GM21825 (cell line): ENCODE results near the gene EVC2.

Experiments
- ATAC-seq: cut with Tn5 transposase; IDR thresholded peaks from one replicate; pipeline ENCODE4 v1.9.1; 2021; ENCODE audit warnings: mild to moderate bottlenecking, moderate library complexity; ENCODE audit not compliant: unreplicated experiment

The EVC2 gene, protein sequence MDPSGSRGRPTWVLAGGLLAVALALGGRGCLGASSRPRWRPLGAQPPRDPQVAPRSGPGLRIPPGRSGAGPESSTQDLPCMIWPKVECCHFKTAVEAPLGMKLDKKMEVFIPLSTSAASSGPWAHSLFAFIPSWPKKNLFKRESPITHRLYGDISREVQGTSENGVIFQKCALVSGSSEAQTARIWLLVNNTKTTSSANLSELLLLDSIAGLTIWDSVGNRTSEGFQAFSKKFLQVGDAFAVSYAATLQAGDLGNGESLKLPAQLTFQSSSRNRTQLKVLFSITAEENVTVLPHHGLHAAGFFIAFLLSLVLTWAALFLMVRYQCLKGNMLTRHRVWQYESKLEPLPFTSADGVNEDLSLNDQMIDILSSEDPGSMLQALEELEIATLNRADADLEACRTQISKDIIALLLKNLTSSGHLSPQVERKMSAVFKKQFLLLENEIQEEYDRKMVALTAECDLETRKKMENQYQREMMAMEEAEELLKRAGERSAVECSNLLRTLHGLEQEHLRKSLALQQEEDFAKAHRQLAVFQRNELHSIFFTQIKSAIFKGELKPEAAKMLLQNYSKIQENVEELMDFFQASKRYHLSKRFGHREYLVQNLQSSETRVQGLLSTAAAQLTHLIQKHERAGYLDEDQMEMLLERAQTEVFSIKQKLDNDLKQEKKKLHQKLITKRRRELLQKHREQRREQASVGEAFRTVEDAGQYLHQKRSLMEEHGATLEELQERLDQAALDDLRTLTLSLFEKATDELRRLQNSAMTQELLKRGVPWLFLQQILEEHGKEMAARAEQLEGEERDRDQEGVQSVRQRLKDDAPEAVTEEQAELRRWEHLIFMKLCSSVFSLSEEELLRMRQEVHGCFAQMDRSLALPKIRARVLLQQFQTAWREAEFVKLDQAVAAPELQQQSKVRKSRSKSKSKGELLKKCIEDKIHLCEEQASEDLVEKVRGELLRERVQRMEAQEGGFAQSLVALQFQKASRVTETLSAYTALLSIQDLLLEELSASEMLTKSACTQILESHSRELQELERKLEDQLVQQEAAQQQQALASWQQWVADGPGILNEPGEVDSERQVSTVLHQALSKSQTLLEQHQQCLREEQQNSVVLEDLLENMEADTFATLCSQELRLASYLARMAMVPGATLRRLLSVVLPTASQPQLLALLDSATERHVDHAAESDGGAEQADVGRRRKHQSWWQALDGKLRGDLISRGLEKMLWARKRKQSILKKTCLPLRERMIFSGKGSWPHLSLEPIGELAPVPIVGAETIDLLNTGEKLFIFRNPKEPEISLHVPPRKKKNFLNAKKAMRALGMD

DNA sequence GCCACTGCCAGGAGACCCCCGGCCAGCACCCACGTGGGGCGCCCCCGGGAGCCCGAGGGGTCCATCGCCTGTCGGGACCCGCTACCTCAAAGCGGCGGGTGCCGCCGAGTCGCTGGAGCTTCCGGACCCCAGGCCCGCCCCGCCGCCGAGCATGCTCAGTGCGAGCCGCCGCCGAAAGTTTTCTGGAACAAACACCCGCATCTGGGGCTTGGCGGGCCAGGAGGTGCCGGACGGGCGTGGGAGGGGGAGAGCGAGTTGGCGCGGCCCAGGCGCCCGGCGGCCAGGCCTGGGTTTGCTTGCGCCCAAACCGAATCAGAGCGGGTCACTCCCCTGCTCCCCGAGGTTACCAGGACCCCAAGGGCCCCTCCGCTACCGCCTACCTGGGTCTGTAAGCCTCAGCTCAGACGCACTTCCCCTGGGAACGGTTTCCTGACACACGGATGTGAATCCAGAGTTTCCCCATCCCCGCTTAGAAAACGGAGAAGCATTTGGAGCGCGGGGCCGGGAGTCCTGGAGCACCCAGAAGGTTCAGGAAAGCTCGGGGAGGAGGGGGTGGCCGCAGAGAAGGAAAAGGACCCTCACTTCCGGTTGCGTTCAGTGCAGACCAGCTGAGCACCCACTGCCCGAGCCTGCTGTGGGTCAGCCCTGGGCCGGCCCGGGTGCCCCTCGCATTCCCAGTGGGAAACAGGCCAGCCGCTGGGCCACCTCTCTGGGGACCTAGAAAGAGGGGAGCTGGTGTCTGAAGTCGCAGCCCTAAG lies at the start of gene EVC2:
Gene EVC2 (minus strand): TSS at position 111 of the 758 bp plus-strand sequence. CDS start 46 bp downstream, at position 65.
- no peak for ATAC-seq

GRCh38 chr4:5757954-5758353 lies 49.6 kb upstream of the EVC2 start:
- ATAC-seq: no peak

DNA sequence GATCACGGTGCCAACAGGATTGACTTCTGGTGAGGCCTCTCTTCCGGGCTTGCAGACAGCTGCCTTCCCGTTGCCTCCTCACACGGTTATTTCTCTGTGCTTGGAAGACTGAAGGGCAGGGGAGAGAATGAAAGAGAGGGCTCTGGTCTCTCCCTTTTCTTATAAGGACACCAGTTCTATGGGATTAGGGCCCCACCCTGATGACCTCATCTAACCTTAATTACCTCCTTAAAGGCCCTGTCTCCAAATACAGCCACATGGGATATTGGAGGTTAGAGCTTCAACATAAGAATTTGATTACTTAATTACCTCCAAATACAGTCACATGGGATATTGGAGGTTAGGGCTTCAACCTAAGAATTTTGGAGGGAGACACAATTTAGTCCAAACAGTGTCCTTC lies 49.2 kb upstream of the EVC2 start:
- no peak for ATAC-seq

DNA sequence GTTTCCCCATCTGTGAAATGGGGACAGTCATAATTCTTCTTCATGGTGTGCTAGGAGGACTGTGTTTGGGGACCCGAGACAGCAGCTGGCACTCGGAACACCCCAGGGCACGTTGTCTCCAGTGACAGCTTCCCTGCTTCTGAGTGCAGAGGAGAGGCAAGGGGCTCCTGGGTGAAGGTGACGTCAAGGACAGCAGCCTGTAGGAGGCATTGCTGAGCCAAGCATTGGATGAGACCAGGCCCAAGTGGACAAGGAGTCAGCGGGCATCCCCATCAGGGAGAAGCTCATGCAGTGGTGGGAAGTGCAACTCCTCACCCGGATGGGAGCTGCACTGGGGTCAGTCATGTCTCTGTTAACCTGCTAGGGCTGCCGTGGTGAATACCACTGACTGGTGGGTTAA lies 48.7 kb upstream of the EVC2 start:
- no peak for ATAC-seq

DNA sequence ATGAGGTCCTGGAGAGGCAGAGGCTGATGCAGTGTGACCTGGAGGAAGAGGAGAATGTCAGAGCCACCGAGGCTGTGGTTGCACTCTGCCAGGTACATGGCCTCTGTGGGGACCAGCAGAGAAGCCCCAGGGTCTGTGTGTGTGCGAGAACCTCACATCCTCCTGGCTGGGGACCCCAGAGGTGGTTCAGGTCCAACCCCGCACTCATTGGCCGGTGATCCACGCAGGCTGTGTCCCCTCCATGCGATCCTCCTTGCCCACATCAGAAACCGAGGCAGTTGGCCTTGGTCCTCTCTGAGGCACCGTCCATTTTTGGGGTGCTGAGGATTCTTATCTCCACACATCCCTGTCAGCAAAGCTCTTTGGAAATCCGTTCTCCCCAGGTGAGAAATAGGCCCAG lies 47.9 kb upstream of the EVC2 start:
- ATAC-seq: no peak

DNA sequence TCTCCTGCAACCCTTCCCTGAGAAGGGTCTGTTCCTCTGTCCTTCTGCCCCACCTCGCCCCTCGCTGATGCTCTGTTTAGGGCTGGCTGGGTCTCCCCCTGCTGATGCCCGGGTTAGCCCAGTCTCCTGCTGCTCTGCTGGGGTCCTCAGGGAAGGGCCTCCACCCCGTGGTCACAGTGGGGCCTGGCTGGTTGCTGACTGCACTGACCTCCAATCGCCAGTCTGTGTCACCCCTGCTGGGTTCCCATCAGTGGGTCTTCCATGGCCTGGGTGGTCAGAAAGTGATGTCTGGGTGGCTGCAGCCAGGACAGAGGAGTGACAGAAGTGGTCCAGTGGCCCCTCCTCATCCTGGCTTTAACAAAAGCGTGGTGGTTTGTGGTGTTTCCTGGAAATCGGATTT lies 47.3 kb upstream of the EVC2 start:
- ATAC-seq: no peak

DNA sequence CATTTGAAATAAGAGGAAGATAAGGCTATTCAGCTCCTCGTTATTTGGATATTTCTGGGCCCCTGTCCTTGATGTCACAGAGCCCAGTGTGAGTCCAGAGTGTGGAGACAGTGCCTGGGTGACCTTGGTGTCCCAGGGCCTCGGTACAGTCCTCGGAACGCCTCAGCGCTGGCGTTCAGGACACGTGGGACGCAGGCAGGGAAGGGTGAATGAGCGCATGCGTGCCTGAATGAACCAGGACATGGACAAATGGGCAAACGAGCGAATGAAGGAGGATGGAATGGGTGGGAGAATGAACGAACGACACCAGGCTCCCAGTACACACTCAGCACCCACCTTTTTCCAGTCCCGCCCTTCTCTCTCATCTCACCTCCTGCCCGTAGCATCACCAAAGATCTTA lies 46.8 kb upstream of the EVC2 start:
- ATAC-seq: no peak

DNA sequence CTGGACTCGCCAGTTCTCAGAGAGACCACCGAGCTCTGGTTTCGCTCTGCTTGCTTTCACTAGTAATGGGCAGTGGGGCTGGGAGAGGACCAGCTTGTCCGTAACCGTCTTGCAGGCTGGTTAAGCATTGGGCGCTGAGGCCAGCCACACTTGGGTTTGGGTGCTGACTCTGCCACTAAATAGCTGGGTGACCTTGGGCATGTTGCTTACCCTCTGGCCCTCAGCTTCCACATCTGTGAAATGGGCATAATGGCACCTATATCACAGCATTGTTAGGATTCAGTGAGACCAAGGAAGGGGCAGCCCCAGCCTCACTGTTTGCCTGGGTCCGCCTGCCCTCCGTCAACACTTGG lies 46.1 kb upstream of the EVC2 start:
- no peak for ATAC-seq

DNA sequence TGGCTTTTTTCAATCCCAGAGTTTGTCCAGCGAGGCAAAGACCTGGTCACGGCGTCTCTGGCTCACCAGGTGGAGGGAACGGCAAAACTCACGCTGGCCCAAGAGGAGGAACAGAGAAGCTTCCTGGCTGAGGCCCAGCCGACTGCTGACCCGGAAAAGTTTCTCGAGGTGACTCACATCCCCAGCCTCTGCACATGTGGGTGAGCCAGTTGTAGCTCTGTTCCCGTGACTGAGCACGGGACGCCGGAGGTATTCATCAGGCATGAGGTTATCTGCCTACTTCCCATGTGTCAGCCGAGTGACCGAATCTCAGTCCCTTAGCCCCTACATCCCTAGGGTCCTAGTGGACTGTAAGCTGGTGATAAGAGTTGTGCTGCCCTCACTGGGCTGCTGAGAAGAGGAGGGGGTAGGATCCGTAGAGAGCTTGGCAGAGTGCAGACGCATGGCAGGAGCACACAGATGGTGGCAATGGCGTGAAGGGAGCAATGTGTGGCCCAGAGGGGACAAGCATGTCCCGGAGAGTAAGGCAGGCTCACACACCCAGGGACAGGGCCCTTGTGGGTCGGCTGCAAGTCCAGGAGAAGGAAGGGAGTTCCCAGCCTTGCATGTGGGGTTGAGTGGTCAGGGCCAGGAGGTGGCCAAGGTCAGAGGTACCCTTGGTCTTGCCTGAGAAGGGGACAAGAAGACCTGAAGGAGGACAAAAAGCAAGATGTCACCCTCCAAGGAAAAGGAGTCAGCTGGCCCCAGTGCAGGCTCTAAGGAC lies 45.6 kb upstream of the EVC2 start:
- no peak for ATAC-seq

- ATAC-seq: no peak
Measured at GRCh38 chr4:5753366-5753765, 45.0 kb upstream of the EVC2 start.

GRCh38 chr4:5752376-5753184 lies 44.2 kb upstream of the EVC2 start:
- ATAC-seq: no peak

- ATAC-seq: no peak
Measured at GRCh38 chr4:5751666-5752375, 43.5 kb upstream of the EVC2 start.

- no peak for ATAC-seq
Measured at GRCh38 chr4:5750946-5751665, 42.7 kb upstream of the EVC2 start.

- no peak for ATAC-seq
Measured at GRCh38 chr4:5750052-5750945, 41.9 kb upstream of the EVC2 start.

GRCh38 chr4:5749568-5749967 lies 41.2 kb upstream of the EVC2 start:
- ATAC-seq: no peak

DNA sequence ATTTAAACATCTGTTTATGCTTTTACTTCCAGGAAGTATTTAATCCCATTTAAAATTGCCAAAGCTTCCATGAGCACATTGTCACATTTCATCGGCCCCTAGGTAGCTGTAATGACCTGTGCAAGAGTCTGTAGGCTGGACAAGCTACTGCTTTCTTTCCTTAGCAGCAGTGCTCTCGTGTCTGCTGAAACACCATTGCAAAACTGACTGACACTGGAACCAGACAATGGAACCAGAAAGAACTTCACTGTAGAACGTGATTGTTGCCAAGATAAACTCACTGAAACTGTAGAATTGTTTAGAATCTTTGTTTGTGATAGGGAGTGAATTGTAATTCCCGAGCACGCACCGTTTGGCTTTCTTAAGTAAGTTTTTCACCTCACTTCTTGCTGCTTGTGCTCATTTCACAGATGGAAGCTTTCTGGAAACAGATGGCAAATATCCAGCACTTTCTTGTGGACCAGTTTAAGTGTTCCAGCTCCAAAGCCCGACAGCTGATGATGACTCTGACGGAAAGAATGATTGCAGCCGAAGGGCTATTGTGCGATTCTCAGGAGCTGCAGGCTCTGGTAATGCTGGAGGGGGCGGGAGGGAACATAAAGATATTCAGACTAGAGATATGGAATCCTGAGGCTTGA lies 39.5 kb upstream of the EVC2 start:
- no peak for ATAC-seq
